Sigmoid colon (tissue), 7 donors: ENCODE data around the gene GNAI3. TPM values are rescaled to one million over a fixed set of nuclear protein-coding genes. Genes with fewer than 3 reads are reported as not detected.

Source experiments
- DNase-seq: peaks from one replicate; pipeline ENCODE4 v3.0.0-alpha.2; 2019
- H3K27ac ChIP-seq, 4 donors: fragments of 200-600 bp; sonication (generic); one replicate each; pipeline ENCODE4 v1.5.1; 2016 to 2019; ENCODE audit warnings: mild to moderate bottlenecking in 1 of 4
- H3K27me3 ChIP-seq, 3 donors: fragments of 200-600 bp; sonication (generic); one replicate each; pipeline ENCODE4 v1.5.1; 2019; ENCODE audit warnings: mild to moderate bottlenecking in 1 of 3
- H3K36me3 ChIP-seq, 4 donors: fragments of 200-600 bp; sonication (generic); one replicate each; pipeline ENCODE4 v1.5.1; 2016 to 2019
- H3K4me1 ChIP-seq, 4 donors: fragments of 200-600 bp; sonication (generic); one replicate each; pipeline ENCODE4 v1.5.1; 2017 to 2019
- H3K4me3 ChIP-seq, 4 donors: fragments of 200-600 bp; sonication (generic); one replicate each; pipeline ENCODE4 v1.5.1; 2017 to 2019; ENCODE audit warnings: mild to moderate bottlenecking in 2 of 4, moderate library complexity in 1 of 4
- H3K9me3 ChIP-seq, 4 donors: fragments of 200-600 bp in 3 of 4; sonication (generic) in 3 of 4; one replicate each; pipeline versions ENCODE4 v1.5.1 to v1.6.1; 2013 to 2019
- CTCF ChIP-seq, 4 experiments: fragments of 450-650 bp in 3 of 4; fragments of 200-600 bp in 1 of 4; IDR thresholded peaks; one replicate each; pipeline ENCODE4 v1.5.1; 2016 to 2019; ENCODE audit warnings: antibody characterized with exemption in 4 of 4, mild to moderate bottlenecking in 3 of 4, moderate library complexity in 2 of 4
- EP300 ChIP-seq, 4 donors: sonication (generic); formaldehyde crosslinking; IDR thresholded peaks; one replicate each; pipeline ENCODE4 v1.6.1; 2017; ENCODE audit warnings: antibody characterized with exemption in 4 of 4
- POLR2A ChIP-seq, 2 donors: fragments of 450-650 bp; IDR thresholded peaks; one replicate each; pipeline ENCODE4 v1.6.1; 2016; ENCODE audit warnings: antibody characterized with exemption in 2 of 2, mild to moderate bottlenecking in 2 of 2, moderate library complexity in 2 of 2
- POLR2AphosphoS5 ChIP-seq, 4 donors: sonication (generic); formaldehyde crosslinking; IDR thresholded peaks; one replicate each; pipeline ENCODE4 v1.6.1; 2017; ENCODE audit warnings: antibody characterized with exemption in 4 of 4
- WGBS, 2 donors: extraction: QIAGEN DNeasy Blood & Tissue Kit; methylation state at CpG; one replicate each; pipeline ENCODE4 v1.1.7; 2013; 5-methylcytosine and 5-hydroxymethylcytosine counted together
- intact Hi-C: fragments of 100-400 bp; cut with DNase I; formaldehyde crosslinking; loops from one replicate; pipeline ENCODE4 v1.15.1; 2023
- polyA plus RNA-seq, 3 donors: library from polyadenylated mRNA; stranded (reverse); fragments of 200-250 nt; gene quantifications; one replicate each; pipeline ENCODE4 v1.2.3, GENCODE V29; 2013
- total RNA-seq, 4 donors: library from RNA; depleted of rRNA; stranded (reverse); fragments of >200 nt; gene quantifications; one replicate each; pipeline ENCODE4 v1.1.0, GENCODE V29; 2016
- donor health status: healthy with polysubstance abuse.
- donor health status: Bipolar disorder and iron deficiency.
- donor health status: healthy.

The GNAI3 gene
- total and polyA plus RNA-seq, 7 donors: 4.2 to 6.4 (median 5.7) TPM

- 12 to 37% methylated on average over 9 of the region's 9 CpGs for WGBS, 2 donors
- Histone ChIP-seq H3K4me3 (peak overlapping the region; percentile 41 to 73 (median 59)), H3K9me3 (no peaks in the 10 kb centered on the region), H3K27ac (peak overlapping the region; percentile 75 to 83 (median 80)), H3K36me3 (no peaks in the 10 kb centered on the region), H3K27me3 (no peaks in the 10 kb centered on the region), H3K4me1 (peaks cover 0 to 51% (median 34%) of the 10 kb centered on the region in 4 donors)
- intact Hi-C loops: loop anchor here (1.0 kb wide), 1 partner anchor 71 kb away; the partner anchor contains the start of gene GNAI3
- no peak for DNase-seq
- TF ChIP-seq POLR2AphosphoS5 (IDR thresholded peaks at IDR 0.05): no peak
- TF ChIP-seq CTCF (IDR thresholded peaks at IDR 0.05): no peak
- no peak for TF ChIP-seq EP300 (IDR thresholded peaks at IDR 0.05)
- no peak for TF ChIP-seq POLR2A (IDR thresholded peaks at IDR 0.05)
These were observed 70.5 kb downstream of the GNAI3 start for GRCh38 chr1:109618661-109619575.

GRCh38 chr1:109619576-109620400 is 71.4 kb downstream of the GNAI3 start, which contains the start of the genes AMPD2 and GNAT2:
Gene AMPD2 (plus strand): TSS chr1:109619837. CDS start chr1:109621176, 1,339 bp downstream.
Gene GNAT2 (minus strand): TSS chr1:109619616. CDS start chr1:109612870, 6,746 bp downstream.
- peak; percentile 90 for DNase-seq
- intact Hi-C loops: loop anchor here (1.0 kb wide), 1 partner anchor 71 kb away; the partner anchor contains the start of gene GNAI3
- TF ChIP-seq POLR2AphosphoS5 (IDR thresholded peaks at IDR 0.05): peak in 3 of 4 donors; percentile 47 to 59 (median 57)
- no peak for TF ChIP-seq CTCF (IDR thresholded peaks at IDR 0.05)
- H3K27ac ChIP-seq: peak within 1 kb of the TSS; percentile 75 to 83 (median 80)
- no peaks in the 10 kb centered on the region for H3K36me3 ChIP-seq
- H3K4me1 ChIP-seq: peaks cover 0 to 58% (median 42%) of the 10 kb centered on the region in 4 donors
- WGBS, 2 donors: 0 to 1% methylated on average over 47 of the region's 47 CpGs
- no peaks in the 10 kb centered on the region for H3K9me3 ChIP-seq
- peak within 1 kb of the TSS; percentile 41 to 73 (median 59) for H3K4me3 ChIP-seq
- no peaks in the 10 kb centered on the region for H3K27me3 ChIP-seq

GRCh38 chr1:109620401-109620791 is 72.0 kb downstream of the GNAI3 start:
- Histone ChIP-seq H3K4me3 (peak overlapping the region; percentile 41 to 73 (median 59)), H3K9me3 (no peaks in the 10 kb centered on the region), H3K4me1 (peaks cover 0 to 60% (median 45%) of the 10 kb centered on the region in 4 donors), H3K27ac (peak overlapping the region; percentile 75 to 83 (median 80)), H3K36me3 (no peaks in the 10 kb centered on the region), H3K27me3 (no peaks in the 10 kb centered on the region)
- DNase-seq: peak; percentile 77
- TF ChIP-seq CTCF (IDR thresholded peaks at IDR 0.05) (no peak), EP300 (IDR thresholded peaks at IDR 0.05) (no peak), POLR2AphosphoS5 (IDR thresholded peaks at IDR 0.05) (no peak), POLR2A (IDR thresholded peaks at IDR 0.05) (no peak)
- 0% methylated on average over 9 of the region's 9 CpGs for WGBS, 2 donors
- intact Hi-C loops: no loop called here

- H3K36me3 ChIP-seq: no peaks in the 10 kb centered on the region
These were observed 72.4 kb downstream of the GNAI3 start for GRCh38 chr1:109620841-109621286.

More at GRCh38 chr1:109620841-109621286, 72.4 kb downstream of the GNAI3 start:
- WGBS, 2 donors: 1% methylated on average over 18 of the region's 18 CpGs
- H3K4me3 ChIP-seq: peak overlapping the region; percentile 41 to 73 (median 59)
- peak overlapping the region; percentile 75 to 83 (median 80) for H3K27ac ChIP-seq
- DNase-seq: peak; percentile 95
- TF ChIP-seq POLR2AphosphoS5 (IDR thresholded peaks at IDR 0.05) (peak in 2 of 4 donors; percentile 43 to 69), POLR2A (IDR thresholded peaks at IDR 0.05) (no peak)
- no peaks in the 10 kb centered on the region for H3K27me3 ChIP-seq
- no peaks in the 10 kb centered on the region for H3K9me3 ChIP-seq
- peaks cover 0 to 60% (median 45%) of the 10 kb centered on the region in 4 donors for H3K4me1 ChIP-seq
- intact Hi-C loops: no loop called here
